ENCODE data around the gene TSPAN18. TPM values are rescaled to one million over a fixed set of nuclear protein-coding genes. Genes with fewer than 3 reads are reported as not detected.
"Not testable (repeated sequence)": the region's sequence is repeated elsewhere in the genome, so short reads cannot be mapped to it uniquely, and the experiment has no call there.

The TSPAN18 gene
- polyA plus RNA-seq, 1 experiment = 0.98 TPM

DNA sequence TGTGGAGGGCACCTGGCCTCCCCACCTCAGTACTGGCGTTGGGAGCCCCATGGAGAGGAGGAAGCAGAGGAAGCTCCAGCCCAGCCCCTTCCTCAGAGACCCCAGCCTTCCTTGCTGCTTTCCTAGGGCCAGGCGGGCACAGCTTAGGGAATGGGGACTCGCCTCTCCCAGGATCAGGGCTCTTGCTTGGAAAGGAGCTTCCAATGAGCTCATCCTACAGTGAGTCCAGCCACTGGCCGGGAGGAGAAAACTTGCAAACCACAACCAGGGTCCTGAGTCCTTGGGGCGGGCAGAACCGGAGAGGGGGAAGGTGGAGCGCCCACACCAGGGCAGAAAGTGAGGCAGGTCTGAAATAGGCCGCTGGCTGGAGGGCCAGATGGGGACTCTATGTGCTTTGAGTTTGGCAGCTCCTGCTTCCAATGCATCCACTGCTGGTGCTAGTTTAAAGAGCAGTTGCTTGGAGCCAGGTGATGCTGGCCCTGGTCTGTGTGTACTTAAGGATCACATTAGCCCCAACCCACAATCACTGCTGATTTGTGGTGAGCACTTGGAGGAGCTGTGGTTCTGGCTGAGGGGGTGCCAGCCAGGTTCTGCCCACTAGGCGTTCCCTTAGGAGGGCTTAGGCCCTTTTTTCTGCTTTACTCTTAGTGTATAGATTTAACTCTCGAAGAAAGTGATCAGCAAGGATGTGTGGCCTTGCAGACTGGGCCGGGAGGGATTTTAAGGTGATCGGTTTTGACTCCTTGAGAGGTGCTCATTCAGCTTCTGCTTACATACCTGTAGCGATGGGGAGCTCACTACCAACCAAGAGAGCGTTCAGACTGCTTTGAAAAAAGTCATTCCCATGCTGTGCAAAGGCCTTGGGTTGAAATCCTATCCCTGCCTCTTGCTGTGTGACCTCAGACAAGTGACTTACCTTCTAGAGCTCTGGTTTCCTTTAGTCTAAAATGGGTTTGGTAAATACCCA, 142.0 kb downstream of the TSPAN18 start:
- CTCF ChIA-PET = no interaction called here
- TF ChIP-seq, protein P1, sequence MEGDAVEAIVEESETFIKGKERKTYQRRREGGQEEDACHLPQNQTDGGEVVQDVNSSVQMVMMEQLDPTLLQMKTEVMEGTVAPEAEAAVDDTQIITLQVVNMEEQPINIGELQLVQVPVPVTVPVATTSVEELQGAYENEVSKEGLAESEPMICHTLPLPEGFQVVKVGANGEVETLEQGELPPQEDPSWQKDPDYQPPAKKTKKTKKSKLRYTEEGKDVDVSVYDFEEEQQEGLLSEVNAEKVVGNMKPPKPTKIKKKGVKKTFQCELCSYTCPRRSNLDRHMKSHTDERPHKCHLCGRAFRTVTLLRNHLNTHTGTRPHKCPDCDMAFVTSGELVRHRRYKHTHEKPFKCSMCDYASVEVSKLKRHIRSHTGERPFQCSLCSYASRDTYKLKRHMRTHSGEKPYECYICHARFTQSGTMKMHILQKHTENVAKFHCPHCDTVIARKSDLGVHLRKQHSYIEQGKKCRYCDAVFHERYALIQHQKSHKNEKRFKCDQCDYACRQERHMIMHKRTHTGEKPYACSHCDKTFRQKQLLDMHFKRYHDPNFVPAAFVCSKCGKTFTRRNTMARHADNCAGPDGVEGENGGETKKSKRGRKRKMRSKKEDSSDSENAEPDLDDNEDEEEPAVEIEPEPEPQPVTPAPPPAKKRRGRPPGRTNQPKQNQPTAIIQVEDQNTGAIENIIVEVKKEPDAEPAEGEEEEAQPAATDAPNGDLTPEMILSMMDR (IDR thresholded peaks at IDR 0.05; ENCODE audit: low read depth, low read length) = no peak
- Histone ChIP-seq H3K27me3 (ENCODE audit: control insufficient read depth, insufficient read depth, low read length) (peaks cover 5% of the 10 kb centered on the region), H3K27ac (ENCODE audit: low read depth, low read length) (no peak overlapping the region), H3K4me3 (ENCODE audit: low read depth, low read length) (no peak overlapping the region), H3K9me3 (ENCODE audit: control insufficient read depth, insufficient read depth, low read length) (no peaks in the 10 kb centered on the region)
- no peak for DNase-seq (ENCODE audit: low read depth, low spot score)
- POLR2A ChIA-PET = no interaction called here

DNA sequence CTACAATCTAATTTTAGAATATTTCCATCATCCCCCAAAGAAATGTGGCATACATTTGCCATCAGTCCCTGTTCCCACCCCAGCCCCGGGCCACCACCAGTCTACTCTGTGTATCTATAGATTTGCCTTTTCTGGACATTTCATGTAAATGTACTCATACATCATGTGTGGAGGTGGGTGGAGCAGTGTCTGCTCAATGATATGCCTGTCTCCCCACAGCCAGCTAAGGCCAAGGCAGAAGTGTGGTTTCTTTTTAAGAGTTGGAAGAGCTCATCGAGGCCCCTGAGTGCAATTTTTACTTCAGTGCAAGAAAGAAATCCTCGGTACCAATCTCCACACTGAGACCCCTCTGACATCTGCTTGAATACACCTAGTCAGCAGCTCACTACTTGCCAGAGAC, 143.4 kb downstream of the TSPAN18 start:
- TF ChIP-seq, protein P1 (IDR thresholded peaks at IDR 0.05; ENCODE audit: low read depth, low read length) = no peak
- H3K27me3 ChIP-seq (ENCODE audit: control insufficient read depth, insufficient read depth, low read length) = peaks cover 12% of the 10 kb centered on the region
- H3K27ac ChIP-seq (ENCODE audit: low read depth, low read length) = no peak overlapping the region
- ChIA-PET CTCF (interaction anchor here (0.6 to 1.2 kb wide), 3 partner anchors 25 to 79 kb away, joined by 3 to 5 read pairs (median 4); no protein-coding TSS in a partner anchor), POLR2A (interaction anchor here (0.5 to 1.0 kb wide), 2 partner anchors 8 to 27 kb away, joined by 3 read pairs; no protein-coding TSS in a partner anchor)
- H3K9me3 ChIP-seq (ENCODE audit: control insufficient read depth, insufficient read depth, low read length) = no peaks in the 10 kb centered on the region
- DNase-seq (ENCODE audit: low read depth, low spot score) = no peak
- no peak overlapping the region for H3K4me3 ChIP-seq (ENCODE audit: low read depth, low read length)

DNA sequence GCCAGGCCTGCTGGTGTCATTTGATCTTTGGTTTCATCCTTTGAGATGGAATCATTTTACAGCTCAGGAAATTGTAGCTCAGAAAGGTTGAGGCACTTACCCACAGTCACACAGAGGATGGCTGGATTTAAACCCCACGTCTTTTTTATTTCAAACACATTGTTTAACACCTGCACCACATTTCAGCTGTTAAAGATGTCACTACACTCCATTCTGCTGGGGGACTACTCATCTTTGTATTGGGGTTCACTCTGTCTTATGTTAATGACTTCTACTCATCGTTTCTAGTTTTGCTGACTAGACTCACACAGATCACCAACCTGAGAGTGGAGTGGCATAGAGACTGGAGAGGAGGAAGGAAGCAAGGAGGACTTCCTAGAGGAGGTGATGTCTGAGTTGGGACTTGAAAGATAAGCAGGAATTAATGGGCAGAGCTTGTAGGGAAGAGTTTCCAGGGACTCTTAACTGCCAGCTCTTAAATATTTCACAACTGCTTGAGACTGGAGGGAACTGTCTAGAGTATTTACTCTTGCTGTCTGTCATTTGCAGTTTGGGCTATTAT, 143.9 kb downstream of the TSPAN18 start:
- CTCF ChIA-PET = interaction anchor here (1.2 kb wide), 1 partner anchor 24 kb away, joined by 3 read pairs; no protein-coding TSS in a partner anchor
- TF ChIP-seq, protein P1 (IDR thresholded peaks at IDR 0.05; ENCODE audit: low read depth, low read length) = no peak
- no peaks in the 10 kb centered on the region for H3K9me3 ChIP-seq (ENCODE audit: control insufficient read depth, insufficient read depth, low read length)
- no peak overlapping the region for H3K4me3 ChIP-seq (ENCODE audit: low read depth, low read length)
- no peak overlapping the region for H3K27ac ChIP-seq (ENCODE audit: low read depth, low read length)
- DNase-seq (ENCODE audit: low read depth, low spot score) = no peak
- H3K27me3 ChIP-seq (ENCODE audit: control insufficient read depth, insufficient read depth, low read length) = peaks cover 10% of the 10 kb centered on the region
- POLR2A ChIA-PET = interaction anchor here (0.5 to 1.0 kb wide), 2 partner anchors 8 to 28 kb away, joined by 3 read pairs; no protein-coding TSS in a partner anchor

DNA sequence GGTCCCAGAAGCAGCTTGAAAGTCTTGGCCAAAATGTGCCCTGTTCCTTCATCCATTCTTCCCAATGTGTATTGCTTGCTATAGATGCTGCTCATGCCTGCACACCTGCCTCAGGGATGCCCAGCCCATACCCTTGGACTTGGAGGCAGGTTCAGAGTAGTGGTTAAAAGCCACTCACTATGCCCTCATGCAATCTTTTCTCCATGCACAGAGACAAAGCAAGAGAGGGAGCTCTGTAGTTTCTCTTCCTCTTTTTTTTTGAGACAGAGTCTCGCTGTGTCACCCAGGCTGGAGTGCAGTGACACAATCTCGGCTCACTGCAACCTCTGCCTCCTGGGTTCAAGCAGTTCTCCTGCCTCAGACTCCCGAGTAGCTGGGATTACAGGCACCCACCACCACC, 144.9 kb downstream of the TSPAN18 start:
- H3K4me3 ChIP-seq (ENCODE audit: low read depth, low read length); CTCF ChIA-PET; H3K27me3 ChIP-seq (ENCODE audit: control insufficient read depth, insufficient read depth, low read length); POLR2A ChIA-PET; H3K9me3 ChIP-seq (ENCODE audit: control insufficient read depth, insufficient read depth, low read length); DNase-seq (ENCODE audit: low read depth, low spot score); H3K27ac ChIP-seq (ENCODE audit: low read depth, low read length): not testable (repeated sequence)

DNA sequence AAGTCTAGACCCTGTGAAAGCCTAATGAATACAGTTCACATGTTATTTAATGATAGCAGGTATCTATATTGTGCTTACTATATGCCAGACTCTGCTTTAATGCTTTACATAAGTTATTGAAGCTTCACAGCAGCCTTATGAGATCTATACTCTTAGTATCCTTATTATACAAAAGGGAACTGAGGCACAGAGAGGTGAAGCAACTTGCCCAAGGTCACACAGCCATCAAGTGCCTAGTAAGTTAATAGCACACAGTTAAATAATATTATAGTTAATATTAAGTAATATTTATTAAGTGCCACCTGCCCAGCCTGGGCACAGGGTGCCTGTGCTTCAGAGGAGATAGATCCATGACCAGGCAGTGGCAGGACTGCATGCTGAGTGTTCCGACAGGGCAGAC, 145.8 kb downstream of the TSPAN18 start:
- Histone ChIP-seq H3K9me3 (ENCODE audit: control insufficient read depth, insufficient read depth, low read length) (no peaks in the 10 kb centered on the region), H3K4me3 (ENCODE audit: low read depth, low read length) (no peak overlapping the region), H3K27ac (ENCODE audit: low read depth, low read length) (no peak overlapping the region), H3K27me3 (ENCODE audit: control insufficient read depth, insufficient read depth, low read length) (peaks cover 16% of the 10 kb centered on the region)
- no peak for DNase-seq (ENCODE audit: low read depth, low spot score)
- POLR2A ChIA-PET = no interaction called here
- CTCF ChIA-PET = no interaction called here
- TF ChIP-seq, protein P1 (IDR thresholded peaks at IDR 0.05; ENCODE audit: low read depth, low read length) = no peak
